GM21723 (cell line): ENCODE data around the gene ALDH8A1.

Experiments
- ATAC-seq: cut with Tn5 transposase; IDR thresholded peaks from one replicate; pipeline ENCODE4 v1.9.1; 2021; ENCODE audit warnings: mild to moderate bottlenecking, moderate library complexity; ENCODE audit not compliant: unreplicated experiment

The ALDH8A1 gene

DNA sequence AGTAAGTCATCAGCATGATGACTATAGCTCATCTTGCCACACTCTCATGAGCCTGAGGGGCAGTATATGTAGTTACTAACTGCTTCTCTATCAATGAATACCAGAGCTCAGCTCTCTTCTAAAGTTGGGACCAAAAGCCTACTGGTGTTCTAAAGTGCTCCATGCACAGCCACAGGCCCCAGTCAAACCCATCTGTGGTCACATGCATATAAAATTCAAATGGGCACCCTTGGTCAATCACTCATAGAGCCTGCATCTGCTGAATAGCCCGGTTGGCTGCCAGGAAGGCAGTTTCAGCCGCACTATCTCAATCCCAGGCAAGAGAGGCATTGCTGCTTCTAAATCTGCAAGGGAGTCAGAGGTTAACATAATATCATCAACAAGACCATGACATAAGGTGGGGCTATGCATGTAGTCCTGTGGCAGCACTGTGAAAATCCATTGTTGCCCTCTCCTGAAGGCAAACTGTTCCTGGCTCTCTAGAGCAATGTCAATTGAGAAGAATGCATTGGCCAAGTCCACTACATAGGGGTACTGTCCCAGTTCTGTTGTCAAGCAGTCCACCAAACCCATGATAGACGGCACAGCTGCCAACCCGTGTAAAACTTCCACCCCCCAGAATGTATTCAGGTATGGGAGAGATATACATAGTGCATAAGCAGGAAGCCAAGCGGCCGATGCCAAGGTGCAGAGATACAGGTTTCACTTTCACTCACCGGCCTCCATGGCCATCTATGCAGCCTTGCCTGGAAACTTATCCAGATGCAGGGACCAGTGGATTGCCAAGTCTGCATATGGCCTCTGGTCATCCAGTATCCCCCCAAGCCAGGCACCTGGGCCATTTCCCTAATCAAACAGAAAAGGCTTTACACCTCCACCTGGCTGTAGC is 76.2 kb downstream of the ALDH8A1 start:
- no peak for ATAC-seq

DNA sequence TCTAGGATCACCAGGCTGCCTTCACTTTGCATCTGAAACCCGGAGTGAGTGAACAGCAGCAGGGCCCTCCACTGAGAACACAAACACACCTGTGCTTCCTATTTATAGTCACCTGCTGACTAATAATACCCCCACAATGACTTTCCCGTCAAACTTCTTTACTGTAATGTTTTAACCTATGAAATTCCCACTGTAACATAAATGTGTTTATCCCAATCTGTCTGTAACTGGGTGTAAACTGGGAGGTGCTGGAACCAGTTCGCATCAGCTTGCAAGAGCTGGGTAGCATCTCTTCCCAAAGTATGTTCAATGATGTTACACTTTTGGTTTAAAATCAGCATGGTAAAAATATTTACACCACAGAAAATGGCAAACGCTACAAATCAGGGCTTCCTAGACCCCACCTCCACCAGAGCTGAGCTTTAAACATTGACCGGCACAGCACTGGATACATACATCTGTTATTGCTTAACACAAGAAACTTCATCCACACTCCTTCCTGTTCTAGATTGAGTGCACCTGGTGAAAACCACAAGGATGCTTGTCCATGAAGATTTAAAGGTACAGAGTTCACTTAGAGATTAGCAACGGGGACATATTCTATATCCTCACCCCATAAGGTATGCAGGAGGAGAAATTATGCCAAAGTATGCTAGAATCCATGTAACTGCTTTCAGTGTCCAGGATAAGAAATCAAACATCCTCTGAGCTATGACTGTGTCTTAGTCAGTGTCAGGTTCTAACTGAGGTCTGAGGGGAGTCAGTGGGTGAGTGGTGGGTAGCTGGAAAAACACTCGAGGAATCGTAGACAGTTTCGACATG is 79.0 kb downstream of the ALDH8A1 start:
- ATAC-seq, result peak; percentile 88

DNA sequence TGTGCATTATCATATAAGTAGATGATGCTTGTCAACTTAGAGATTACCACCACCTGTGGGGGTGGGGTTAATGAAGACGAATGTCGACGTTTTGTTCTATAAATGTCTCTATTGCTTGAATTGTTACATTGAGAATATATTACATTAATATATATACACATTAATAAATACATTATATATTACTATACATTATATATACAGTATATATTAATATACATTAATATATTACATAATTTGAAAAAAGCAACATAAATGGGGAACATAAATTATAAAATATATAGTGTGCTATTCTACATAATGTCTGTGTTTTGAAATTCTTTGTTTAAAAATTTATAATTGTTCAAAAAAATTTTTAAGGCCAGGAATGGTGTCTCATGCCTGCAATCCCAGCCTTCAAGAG is 81.1 kb downstream of the ALDH8A1 start:
- no peak for ATAC-seq
